ENCODE measurements around the gene SLC23A2.

DNA sequence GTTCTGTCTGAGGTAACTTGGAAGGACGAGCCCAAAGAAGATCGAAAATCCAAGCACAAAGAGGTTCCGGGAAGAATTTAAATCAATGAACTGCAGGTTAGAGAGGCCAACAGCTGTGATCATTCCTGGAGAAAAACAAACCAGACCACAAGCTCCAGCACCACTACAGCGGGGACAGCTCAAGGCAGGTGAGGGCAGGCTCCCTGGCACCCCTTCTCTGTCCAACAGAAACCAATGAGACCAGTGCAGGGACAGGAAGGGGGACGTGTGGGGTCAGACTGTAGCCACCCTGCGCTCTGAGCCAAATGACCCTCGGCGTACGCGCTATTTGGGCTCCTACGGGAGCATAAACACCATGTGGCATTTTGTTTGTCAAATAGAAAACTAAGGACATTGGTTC lies 139.3 kb downstream of the SLC23A2 start:
- TF ChIP-seq, protein P1, sequence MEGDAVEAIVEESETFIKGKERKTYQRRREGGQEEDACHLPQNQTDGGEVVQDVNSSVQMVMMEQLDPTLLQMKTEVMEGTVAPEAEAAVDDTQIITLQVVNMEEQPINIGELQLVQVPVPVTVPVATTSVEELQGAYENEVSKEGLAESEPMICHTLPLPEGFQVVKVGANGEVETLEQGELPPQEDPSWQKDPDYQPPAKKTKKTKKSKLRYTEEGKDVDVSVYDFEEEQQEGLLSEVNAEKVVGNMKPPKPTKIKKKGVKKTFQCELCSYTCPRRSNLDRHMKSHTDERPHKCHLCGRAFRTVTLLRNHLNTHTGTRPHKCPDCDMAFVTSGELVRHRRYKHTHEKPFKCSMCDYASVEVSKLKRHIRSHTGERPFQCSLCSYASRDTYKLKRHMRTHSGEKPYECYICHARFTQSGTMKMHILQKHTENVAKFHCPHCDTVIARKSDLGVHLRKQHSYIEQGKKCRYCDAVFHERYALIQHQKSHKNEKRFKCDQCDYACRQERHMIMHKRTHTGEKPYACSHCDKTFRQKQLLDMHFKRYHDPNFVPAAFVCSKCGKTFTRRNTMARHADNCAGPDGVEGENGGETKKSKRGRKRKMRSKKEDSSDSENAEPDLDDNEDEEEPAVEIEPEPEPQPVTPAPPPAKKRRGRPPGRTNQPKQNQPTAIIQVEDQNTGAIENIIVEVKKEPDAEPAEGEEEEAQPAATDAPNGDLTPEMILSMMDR (IDR thresholded peaks at IDR 0.05) = no peak
- no peak for TF ChIP-seq POLR2A (IDR thresholded peaks at IDR 0.05)
